HEK293T (cell line): ENCODE measurements around the gene TYSND1.

Source experiments
- CTCF ChIA-PET: fragments of 350-600 bp; formaldehyde crosslinking; extraction: SDS; loops from one replicate; lab custom pipeline; 2021; ENCODE audit warnings: antibody characterized with exemption, inconsistent platforms; lab: Yijun Ruan, JAX
- POLR2A ChIA-PET: fragments of 350-600 bp; formaldehyde crosslinking; extraction: SDS; loops from one replicate; lab custom pipeline; 2020; ENCODE audit warnings: antibody characterized with exemption, inconsistent platforms; lab: Yijun Ruan, JAX
- DNase-seq: peaks from one replicate; pipeline ENCODE4 v3.0.0; 2012; ENCODE audit warnings: mixed read lengths; ENCODE audit errors: extremely low spot score
- ARNT ChIP-seq: fragments of 450-650 bp; IDR thresholded peaks from 2 replicates; pipeline ENCODE4 v1.6.1; 2017; ENCODE audit warnings: mild to moderate bottlenecking
- BHLHE40 ChIP-seq: fragments of 450-650 bp; IDR thresholded peaks from 2 replicates; pipeline ENCODE4 v1.6.1; 2016; ENCODE audit warnings: mild to moderate bottlenecking, moderate library complexity, borderline replicate concordance
- CTBP1 ChIP-seq: fragments of 450-650 bp; IDR thresholded peaks from 2 replicates; pipeline ENCODE4 v1.6.1; 2016; ENCODE audit warnings: borderline replicate concordance
- ELF4 ChIP-seq: fragments of 450-650 bp; IDR thresholded peaks from 2 replicates; pipeline ENCODE4 v1.6.1; 2017; ENCODE audit warnings: antibody characterized with exemption
- FOXA1 ChIP-seq: fragments of 450-650 bp; IDR thresholded peaks from 2 replicates; pipeline ENCODE4 v1.6.1; 2016; ENCODE audit warnings: mild to moderate bottlenecking
- FOXK2 ChIP-seq: fragments of 450-650 bp; IDR thresholded peaks from 2 replicates; pipeline ENCODE4 v1.6.1; 2016; ENCODE audit warnings: mild to moderate bottlenecking
- FOXM1 ChIP-seq: fragments of 450-650 bp; IDR thresholded peaks from 2 replicates; pipeline ENCODE4 v1.6.1; 2017; ENCODE audit warnings: mild to moderate bottlenecking, borderline replicate concordance
- HDGF ChIP-seq: fragments of 450-650 bp; IDR thresholded peaks from 2 replicates; pipeline ENCODE4 v1.6.1; 2017; ENCODE audit warnings: antibody characterized with exemption, borderline replicate concordance
- L3MBTL2 ChIP-seq: fragments of 450-650 bp; conservative IDR thresholded peaks from 2 replicates; pipeline ENCODE4 v1.6.1; 2016; ENCODE audit warnings: mild to moderate bottlenecking
- LEF1 ChIP-seq: fragments of 450-650 bp; IDR thresholded peaks from 2 replicates; pipeline ENCODE4 v1.6.1; 2017; ENCODE audit warnings: mild to moderate bottlenecking, borderline replicate concordance
- NFRKB ChIP-seq: fragments of 450-650 bp; IDR thresholded peaks from 2 replicates; pipeline ENCODE4 v1.6.1; 2016; ENCODE audit warnings: mild to moderate bottlenecking, moderate library complexity
- PKNOX1 ChIP-seq: fragments of 450-650 bp; IDR thresholded peaks from 2 replicates; pipeline ENCODE4 v1.6.1; 2016
- SP1 ChIP-seq: fragments of 450-650 bp; IDR thresholded peaks from 2 replicates; pipeline ENCODE4 v1.6.1; 2017
- SUZ12 ChIP-seq: fragments of 450-650 bp; IDR thresholded peaks from 2 replicates; pipeline ENCODE4 v1.6.1; 2016; ENCODE audit warnings: mild to moderate bottlenecking
- TARDBP ChIP-seq: fragments of 450-650 bp; IDR thresholded peaks from 2 replicates; pipeline ENCODE4 v1.6.1; 2016
- ZNF384 ChIP-seq: fragments of 450-650 bp; IDR thresholded peaks from 2 replicates; pipeline ENCODE4 v1.6.1; 2016

The TYSND1 gene

GRCh38 chr10:70176441-70176840 is 29.9 kb upstream of the TYSND1 start:
- ChIA-PET CTCF (interaction anchor here (0.6 kb wide), 1 partner anchor 17 kb away, joined by 4 read pairs; no protein-coding TSS in a partner anchor), POLR2A (interaction anchor here (1.2 kb wide), 1 partner anchor 30 kb away, joined by 3 read pairs; the partner anchor contains the start of gene TYSND1)
- TF ChIP-seq L3MBTL2 (no peak), HDGF (no peak), SP1 (no peak), ELF4 (no peak), FOXK2 (no peak), LEF1 (no peak), TARDBP (no peak), ARNT (no peak), ZNF384 (no peak), NFRKB (no peak), PKNOX1 (no peak), BHLHE40 (no peak), CTBP1 (no peak), SUZ12 (no peak), FOXM1 (no peak), FOXA1 (no peak)
- no peak for DNase-seq

GRCh38 chr10:70175516-70175915 is 29.0 kb upstream of the TYSND1 start:
- CTCF ChIA-PET = interaction anchor here (0.8 kb wide), 1 partner anchor 9 kb away, joined by 3 read pairs; no protein-coding TSS in a partner anchor
- TF ChIP-seq BHLHE40 = no peak
- no peak for TF ChIP-seq HDGF
- TF ChIP-seq FOXM1 = no peak
- no peak for TF ChIP-seq L3MBTL2
- no peak for TF ChIP-seq ARNT
- TF ChIP-seq PKNOX1 = no peak
- TF ChIP-seq FOXK2 = no peak
- TF ChIP-seq LEF1 = no peak
- TF ChIP-seq SUZ12 = no peak
- no peak for TF ChIP-seq NFRKB
- TF ChIP-seq SP1 = no peak
- TF ChIP-seq ELF4 = no peak
- TF ChIP-seq ZNF384 = no peak
- DNase-seq = no peak
- POLR2A ChIA-PET = interaction anchor here (1.2 kb wide), 1 partner anchor 29 kb away, joined by 3 read pairs; the partner anchor contains the start of gene TYSND1

- POLR2A ChIA-PET = no interaction called here
- TF ChIP-seq L3MBTL2 = no peak
- TF ChIP-seq HDGF = no peak
- TF ChIP-seq NFRKB = no peak
- TF ChIP-seq FOXA1 = no peak
- TF ChIP-seq FOXK2 = no peak
- TF ChIP-seq ARNT = no peak
- no peak for TF ChIP-seq FOXM1
- no peak for TF ChIP-seq SUZ12
- TF ChIP-seq ELF4 = no peak
- no peak for TF ChIP-seq PKNOX1
- TF ChIP-seq LEF1 = no peak
- TF ChIP-seq BHLHE40 = no peak
- TF ChIP-seq SP1 = no peak
- TF ChIP-seq ZNF384 = no peak
- no peak for TF ChIP-seq TARDBP
- TF ChIP-seq CTBP1 = no peak
- no peak for DNase-seq
- CTCF ChIA-PET = no interaction called here
Observed at GRCh38 chr10:70174058-70174741, 27.7 kb upstream of the TYSND1 start.

- ChIA-PET POLR2A (interaction anchor here (0.7 to 3.3 kb wide), 12 partner anchors 10 to 310 kb away, joined by 3 to 21 read pairs (median 6); partner anchors contain the start of genes EIF4EBP2 and TYSND1), CTCF (interaction anchor here (1.0 to 1.4 kb wide), 2 partner anchors 20 to 23 kb away, joined by 4 to 6 read pairs; partner anchors contain the start of gene TYSND1)
- peak; percentile 29 for DNase-seq
- TF ChIP-seq SUZ12 (no peak), FOXM1 (no peak), FOXA1 (no peak), TARDBP (no peak), FOXK2 (no peak), SP1 (no peak), BHLHE40 (no peak), ZNF384 (no peak), ELF4 (no peak), ARNT (no peak), NFRKB (no peak), HDGF (no peak), PKNOX1 (no peak), L3MBTL2 (no peak), LEF1 (no peak), CTBP1 (no peak)
Observed at GRCh38 chr10:70169649-70170364, 23.3 kb upstream of the TYSND1 start.
